GOT3 (cell line): ENCODE measurements around the gene ZNF621.
"Not testable (repeated sequence)": the region's sequence is repeated elsewhere in the genome, so short reads cannot be mapped to it uniquely, and the experiment has no call there.

ENCODE experiments used
- DNase-seq: peaks from one replicate; lab custom pipeline; 2025; ENCODE audit warnings: mixed read lengths; lab: John Stamatoyannopoulos, UW

The ZNF621 gene

DNA sequence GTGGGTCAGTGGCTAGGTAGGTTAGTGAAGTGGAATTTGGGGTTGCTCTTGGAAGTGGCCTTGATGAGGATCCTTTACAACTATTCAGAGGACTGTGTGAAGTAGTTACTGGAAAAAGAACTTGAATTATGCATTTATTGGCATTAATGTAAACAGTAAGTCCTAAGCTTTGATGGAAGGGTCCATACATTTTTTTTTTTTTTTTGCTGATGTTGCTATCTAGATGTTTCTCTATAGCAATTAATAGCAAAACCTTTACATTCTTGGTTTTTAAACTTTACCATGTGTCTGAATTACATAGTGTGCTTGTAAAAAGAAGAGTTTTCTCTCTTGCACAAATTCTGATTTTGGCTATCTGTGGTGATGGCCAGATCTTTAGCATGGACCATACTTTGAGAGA is 9.5 kb downstream of the ZNF621 start:
- DNase-seq: no peak

GRCh38 chr3:40546816-40547215 is 22.1 kb downstream of the ZNF621 start:
- no peak for DNase-seq

GRCh38 chr3:40550167-40550566 is 25.4 kb downstream of the ZNF621 start:
- DNase-seq: no peak

- DNase-seq: no peak
Observed at GRCh38 chr3:40557575-40558161, 32.9 kb downstream of the ZNF621 start.

DNA sequence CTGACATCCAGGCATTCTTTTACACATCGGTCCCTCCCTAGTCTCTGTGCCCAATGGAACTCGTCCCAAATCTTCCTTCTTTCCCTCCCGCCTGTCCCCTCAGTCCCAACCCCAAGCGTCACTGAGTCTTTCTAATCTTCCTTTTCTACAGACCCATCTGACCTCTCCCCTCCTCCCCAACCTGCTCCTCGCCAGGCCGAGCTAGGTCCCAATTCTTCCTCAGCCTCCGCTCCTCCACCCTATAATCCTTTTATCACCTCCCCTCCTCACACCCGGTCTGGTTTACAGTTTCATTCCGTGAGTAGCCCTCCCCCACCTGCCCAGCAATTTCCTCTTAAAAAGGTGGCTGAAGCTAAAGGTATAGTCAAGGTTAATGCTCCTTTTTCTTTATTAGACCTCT is 37.7 kb downstream of the ZNF621 start:
- DNase-seq: not testable (repeated sequence)

DNA sequence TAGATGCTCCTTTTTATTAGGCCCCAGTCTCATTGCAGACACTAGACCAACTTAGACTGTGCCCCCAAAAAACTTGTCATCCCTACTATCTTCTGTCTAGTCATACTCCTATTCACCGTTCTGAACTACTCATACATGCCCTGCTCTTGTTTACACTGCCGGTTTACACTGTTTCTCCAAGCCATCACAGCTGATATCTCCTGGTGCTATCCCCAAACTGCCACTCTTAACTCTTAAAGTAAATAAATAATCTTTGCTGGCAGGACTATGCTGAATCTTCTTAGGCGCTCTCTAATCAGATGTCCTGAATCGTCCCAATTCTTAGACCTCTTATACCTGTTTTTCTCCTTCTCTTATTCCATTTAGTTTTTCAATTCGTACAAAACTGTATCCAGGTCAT is 40.9 kb downstream of the ZNF621 start:
- not testable (repeated sequence) for DNase-seq

DNA sequence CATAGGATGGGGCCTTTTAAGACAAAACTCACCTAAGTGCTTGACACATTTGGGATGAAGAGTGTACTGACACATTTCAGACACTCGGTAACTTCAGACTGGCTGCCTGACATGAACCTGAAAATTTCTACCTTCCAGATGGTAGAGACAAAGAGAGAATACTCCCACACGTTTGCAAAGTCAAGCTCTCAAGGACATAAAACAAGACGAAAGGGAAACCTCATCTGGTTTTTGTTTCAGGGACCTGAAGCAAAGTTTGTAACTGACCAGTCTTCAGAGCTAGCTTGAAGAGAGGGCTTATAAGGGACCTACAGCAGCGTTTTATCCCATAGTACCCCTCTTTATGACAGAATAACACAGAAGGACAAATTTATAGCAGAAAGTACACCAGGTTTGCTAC is 41.9 kb downstream of the ZNF621 start:
- DNase-seq: no peak

- no peak for DNase-seq
Observed at GRCh38 chr3:40572588-40572987, 47.8 kb downstream of the ZNF621 start.

DNA sequence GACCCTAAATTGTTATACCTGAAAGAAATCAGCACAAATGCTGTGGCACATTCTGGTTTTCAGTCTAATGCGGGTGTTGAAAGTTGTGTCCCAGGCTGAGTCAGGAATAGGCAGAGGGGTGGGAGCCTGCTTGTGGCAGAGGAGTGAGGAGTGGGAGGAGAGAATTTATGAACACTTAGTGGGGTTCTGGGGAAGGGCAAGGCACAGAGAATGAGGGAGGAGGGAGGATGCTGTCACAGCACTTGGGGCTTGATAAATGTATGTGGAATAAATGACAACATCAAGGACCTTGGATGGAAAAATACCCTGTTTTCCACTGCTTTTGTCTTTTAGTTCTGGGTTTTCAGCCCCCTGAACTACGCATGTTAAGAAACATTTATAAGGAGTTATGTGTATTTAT is 49.3 kb downstream of the ZNF621 start:
- no peak for DNase-seq

DNA sequence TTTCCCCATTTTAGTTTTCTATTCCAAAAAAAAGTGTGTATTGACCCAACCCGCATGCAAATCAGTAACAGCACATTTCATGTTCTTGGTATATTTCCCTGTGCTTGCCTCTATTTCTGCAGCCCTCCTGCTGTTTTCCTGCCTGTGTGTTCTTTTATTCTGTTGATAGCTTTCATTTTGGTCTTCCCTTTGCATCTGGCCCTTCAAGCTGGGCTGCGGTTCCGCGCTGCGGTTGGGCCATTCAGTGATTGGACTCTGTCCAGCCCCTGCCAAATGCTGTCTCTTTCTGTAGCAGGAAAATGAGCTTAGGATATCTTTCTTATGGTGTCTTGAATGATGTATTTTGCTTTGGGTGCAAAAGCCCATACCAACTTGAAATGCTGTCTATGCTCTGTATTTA is 49.9 kb downstream of the ZNF621 start:
- DNase-seq: no peak

GRCh38 chr3:40576396-40576795 is 51.6 kb downstream of the ZNF621 start:
- no peak for DNase-seq

GRCh38 chr3:40580494-40581091 is 55.8 kb downstream of the ZNF621 start:
- no peak for DNase-seq

- DNase-seq: no peak
Observed at GRCh38 chr3:40581166-40581565, 56.4 kb downstream of the ZNF621 start.

DNA sequence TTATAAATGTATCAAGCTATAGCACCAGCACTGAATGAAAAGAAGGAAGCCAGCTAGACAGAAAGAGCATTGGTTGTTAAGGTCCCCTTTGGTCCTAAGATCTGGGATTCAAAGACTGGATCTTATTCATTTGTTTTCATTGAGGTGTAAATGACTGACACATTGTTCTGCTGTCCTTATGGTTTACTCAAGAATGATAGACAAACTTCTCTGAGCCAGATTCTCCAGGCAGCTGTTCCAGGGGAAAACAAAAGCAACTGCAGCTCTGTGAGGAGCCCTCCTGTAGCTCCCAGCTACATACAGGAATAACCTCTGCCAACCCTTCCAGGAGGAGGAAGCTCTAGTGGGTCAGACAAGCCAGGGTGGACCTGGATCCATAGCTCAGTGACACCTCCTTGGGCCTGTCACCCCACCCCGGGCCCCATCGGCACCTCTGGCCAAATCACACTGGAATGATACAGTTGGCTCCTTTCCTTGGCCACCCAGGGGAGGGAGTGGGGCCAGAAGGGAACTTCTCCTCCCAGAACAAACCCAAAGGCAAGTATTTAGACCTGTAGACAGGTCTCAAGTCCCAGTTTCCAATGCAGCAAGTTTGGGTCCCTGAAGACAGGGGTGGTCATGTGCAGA is 57.8 kb downstream of the ZNF621 start:
- DNase-seq: no peak

DNA sequence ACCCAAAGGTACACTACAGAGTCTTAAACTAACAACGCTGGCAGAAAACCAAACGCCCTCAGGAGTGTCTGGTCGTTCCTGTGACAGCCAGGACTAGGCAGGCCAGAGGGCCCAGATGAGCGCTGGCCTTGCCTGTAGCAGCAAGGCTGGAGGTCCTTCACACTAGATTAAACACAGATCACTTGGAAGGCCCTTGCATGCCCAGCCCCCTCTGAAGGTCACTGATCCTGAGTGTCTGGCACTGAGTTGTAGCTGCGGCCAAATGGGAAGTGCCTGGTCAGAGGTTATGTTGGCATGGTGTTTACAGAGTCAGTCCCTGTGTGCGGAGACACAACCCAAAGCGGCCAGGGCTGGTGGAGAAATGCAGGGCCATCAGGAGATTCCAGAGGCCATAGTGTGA is 58.9 kb downstream of the ZNF621 start:
- DNase-seq: no peak

- DNase-seq: peak; percentile 58
Observed at GRCh38 chr3:40584625-40585189, 59.9 kb downstream of the ZNF621 start.

GRCh38 chr3:40585381-40586016 is 60.7 kb downstream of the ZNF621 start:
- no peak for DNase-seq

- no peak for DNase-seq
Observed at GRCh38 chr3:40586901-40587300, 62.1 kb downstream of the ZNF621 start.

DNA sequence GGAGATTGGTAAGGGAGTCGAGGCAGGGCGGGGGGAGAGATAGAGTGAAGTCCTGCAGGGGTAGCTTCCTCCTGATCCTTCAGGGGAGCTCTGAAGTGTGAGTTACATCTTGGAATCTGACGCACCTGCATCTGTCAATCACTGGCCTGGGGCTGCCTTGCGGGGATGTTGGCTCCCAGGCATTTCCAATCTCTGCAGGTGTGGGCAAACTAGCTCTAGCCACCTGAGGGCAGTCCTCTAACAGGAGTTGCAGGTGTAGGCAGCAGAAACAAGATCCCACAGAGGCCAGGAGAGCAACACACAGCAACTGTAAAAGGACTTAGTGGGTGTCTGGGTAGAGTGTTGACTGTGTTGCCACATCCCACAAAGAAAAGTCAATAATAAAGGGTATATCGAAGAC is 63.6 kb downstream of the ZNF621 start:
- no peak for DNase-seq
